GM12873 (cell line): Measurements from ENCODE around the gene EZR.

Source experiments
- CTCF ChIP-seq: IDR thresholded peaks from 2 replicates; pipeline ENCODE4 v1.5.1; 2012; ENCODE audit warnings: low read depth, mild to moderate bottlenecking, moderate library complexity, low read length, control low read depth; ENCODE audit not compliant: insufficient read depth; ENCODE audit errors: missing control alignments

The EZR gene

GRCh38 chr6:158774717-158775449 is 44.3 kb downstream of the EZR start:
- TF ChIP-seq CTCF = no peak

- no peak for TF ChIP-seq CTCF
Observed at GRCh38 chr6:158773581-158774449, 45.4 kb downstream of the EZR start.

GRCh38 chr6:158772851-158773371 is 46.3 kb downstream of the EZR start:
- TF ChIP-seq CTCF = no peak

GRCh38 chr6:158772172-158772571 is 47.0 kb downstream of the EZR start:
- TF ChIP-seq CTCF = no peak

GRCh38 chr6:158771399-158772152 is 47.6 kb downstream of the EZR start:
- no peak for TF ChIP-seq CTCF

GRCh38 chr6:158770533-158771330 is 48.4 kb downstream of the EZR start:
- TF ChIP-seq CTCF = no peak
